NCI-H524 treated with DMSO at 0.1 percent for 48 hours (cell line): ENCODE data around the gene ELP5.
A peak's percentile ranks its signal among the peaks of the same experiment; 100 is the strongest.

Source experiments
- DNase-seq: peaks from one replicate; lab custom pipeline; 2025; lab: John Stamatoyannopoulos, UW

ELP5 gene

GRCh38 chr17:7285679-7286078 lies 33.7 kb downstream of the ELP5 start:
- no peak for DNase-seq

DNA sequence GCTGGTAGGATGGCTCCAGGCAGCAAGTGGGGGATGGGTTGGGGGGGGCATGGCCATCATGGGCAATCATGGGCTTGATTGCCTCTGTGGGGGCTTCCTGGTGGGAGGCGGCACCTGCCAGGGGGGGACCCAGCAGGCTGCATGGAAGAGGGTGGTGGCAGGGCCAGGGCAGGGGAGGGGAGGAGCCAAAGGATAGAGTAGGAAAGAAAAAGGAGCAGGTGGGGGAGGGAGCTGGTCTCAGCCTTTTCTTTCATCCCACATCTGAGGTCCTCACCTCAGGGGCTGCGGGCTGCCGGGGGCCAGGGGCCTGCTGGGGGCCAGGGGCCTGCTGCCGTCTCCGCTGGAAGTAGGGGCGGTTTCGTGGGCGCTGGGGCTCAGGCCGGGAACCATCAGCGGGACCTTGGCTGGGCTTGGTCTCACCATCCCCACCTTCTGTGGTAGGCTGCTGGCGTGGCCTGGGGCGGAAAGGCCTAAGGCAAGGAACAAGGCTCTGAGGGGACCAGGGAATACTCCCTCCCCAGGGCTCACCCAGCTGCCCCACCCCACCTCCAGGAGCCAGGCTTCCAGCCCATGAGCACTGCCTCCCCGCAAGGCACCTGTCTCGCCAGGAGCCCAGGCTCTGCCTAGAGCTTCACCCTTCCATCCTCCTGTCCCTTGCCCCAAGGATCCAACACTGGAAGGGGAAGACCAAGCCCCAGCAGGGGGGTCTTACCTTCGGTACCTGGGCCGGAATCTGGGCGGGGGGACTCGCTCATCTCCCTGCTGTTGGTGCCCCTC lies 37.4 kb downstream of the ELP5 start:
- no peak for DNase-seq

DNA sequence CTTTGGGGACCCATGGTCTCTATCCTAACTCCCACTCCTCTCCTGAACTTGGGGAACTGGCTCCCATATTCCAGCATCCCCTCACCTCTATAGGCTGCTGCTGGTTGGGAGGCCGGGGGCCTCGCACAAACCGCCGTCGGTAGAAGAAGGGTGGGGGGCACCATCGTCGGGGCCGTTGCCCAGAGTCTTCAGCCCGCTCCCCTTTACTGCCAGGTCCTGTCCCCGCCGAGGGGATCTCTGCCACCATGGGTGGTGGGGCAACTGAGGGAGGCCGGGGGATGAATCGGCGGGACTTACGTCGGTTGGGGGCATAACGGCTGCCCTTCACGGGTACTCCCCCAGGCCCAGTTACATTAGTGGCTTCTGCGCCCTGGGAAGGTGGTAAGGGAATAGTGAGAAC lies 38.2 kb downstream of the ELP5 start:
- no peak for DNase-seq

- DNase-seq = no peak
Measured at GRCh38 chr17:7290685-7291084, 38.7 kb downstream of the ELP5 start.

GRCh38 chr17:7292194-7292593 lies 40.2 kb downstream of the ELP5 start:
- DNase-seq = no peak

- no peak for DNase-seq
Measured at GRCh38 chr17:7292729-7293128, 40.7 kb downstream of the ELP5 start.

- no peak for DNase-seq
Measured at GRCh38 chr17:7293159-7293558, 41.1 kb downstream of the ELP5 start.

DNA sequence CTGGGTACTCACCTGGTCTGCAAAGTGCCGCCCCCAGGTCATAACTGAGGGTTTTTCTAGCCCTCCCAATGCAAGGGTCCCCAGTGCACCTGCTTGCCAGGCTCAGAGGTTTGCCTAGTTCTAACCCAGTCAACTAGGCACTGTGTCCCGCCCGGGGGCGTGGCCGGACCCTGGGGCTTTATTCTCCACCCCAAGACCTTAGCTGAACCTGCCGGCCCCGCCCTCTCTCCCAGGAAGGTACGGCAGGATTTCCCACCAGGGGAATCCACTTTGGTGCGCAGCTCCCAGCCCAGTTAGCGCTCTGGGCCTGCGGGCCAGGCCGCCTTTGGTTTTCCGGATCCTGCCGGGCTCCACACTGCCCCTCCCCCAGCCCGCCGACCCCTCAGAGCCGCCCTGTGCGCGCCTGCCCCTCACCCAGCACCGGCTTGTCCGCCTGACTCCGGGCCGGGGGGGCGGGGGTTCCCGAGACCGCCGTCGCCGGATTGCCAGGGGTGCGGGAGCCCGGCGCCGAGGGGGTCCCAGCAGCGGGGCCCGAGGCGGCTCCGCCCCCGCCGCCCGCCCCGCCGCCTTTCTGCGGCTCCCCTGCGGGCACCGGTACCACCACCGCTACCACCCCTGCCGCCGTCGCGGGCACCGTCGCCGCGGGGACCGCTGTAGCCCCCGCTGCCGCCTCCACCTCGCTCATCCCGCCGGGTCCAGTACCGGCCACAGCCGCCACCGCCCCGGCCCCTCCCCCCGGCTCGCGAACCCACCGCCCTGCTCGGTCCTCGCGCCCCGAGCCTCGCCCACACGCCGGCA lies 42.0 kb downstream of the ELP5 start:
- no peak for DNase-seq

GRCh38 chr17:7294614-7295153 lies 42.7 kb downstream of the ELP5 start, which contains the start of gene YBX2:
YBX2 (minus strand) TSS chr17:7294639; CDS start chr17:7294500, 139 bp downstream.
- no peak for DNase-seq

DNA sequence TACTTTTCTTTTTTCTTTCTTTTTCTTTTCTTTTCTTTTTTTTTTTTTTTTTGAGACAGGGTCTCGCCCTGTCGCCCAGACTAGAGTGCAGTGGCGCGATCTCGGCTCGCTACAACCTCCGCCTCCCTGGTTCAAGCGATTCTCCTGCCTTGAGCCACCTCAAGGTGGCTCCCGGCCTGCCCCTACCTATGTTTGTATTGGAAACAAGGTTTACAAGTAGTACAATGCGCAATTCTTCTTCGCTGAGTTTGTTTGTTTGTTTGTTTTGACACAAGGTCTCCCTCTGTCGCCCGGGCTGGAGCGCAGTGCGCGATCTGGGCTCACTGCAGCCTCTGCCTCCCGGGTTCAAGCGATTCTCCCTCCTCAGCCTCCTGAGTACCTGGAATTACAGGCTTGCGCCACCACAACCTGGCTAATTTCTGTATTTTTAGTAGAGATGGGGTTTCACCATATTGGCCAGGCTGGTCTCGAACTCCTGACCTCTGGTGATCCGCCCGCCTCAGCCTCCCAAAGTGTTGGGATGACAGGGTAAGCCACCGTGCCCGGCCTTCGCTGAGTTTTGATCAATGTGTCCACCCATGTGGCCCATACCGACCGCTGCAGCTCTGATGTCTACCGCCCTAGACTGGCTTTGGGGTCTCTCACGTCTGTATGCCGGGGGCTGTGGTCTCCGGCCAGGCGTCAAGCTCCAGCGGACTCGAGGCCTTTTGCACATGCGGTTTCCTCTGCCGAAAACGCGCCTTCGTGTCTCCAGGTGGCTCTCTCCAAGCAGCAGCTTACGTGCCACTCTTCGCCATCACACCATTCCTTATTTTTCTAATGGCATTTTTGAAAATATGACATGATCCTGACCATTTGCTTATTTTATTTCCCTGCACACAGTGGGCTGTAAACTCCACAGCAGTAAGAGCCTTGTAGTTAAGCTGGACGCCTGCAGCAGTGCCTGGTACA lies 43.5 kb downstream of the ELP5 start:
- DNase-seq = no peak

- DNase-seq = no peak
Measured at GRCh38 chr17:7296189-7296861, 44.3 kb downstream of the ELP5 start.

- DNase-seq = no peak
Measured at GRCh38 chr17:7304179-7304578, 52.2 kb downstream of the ELP5 start.

DNA sequence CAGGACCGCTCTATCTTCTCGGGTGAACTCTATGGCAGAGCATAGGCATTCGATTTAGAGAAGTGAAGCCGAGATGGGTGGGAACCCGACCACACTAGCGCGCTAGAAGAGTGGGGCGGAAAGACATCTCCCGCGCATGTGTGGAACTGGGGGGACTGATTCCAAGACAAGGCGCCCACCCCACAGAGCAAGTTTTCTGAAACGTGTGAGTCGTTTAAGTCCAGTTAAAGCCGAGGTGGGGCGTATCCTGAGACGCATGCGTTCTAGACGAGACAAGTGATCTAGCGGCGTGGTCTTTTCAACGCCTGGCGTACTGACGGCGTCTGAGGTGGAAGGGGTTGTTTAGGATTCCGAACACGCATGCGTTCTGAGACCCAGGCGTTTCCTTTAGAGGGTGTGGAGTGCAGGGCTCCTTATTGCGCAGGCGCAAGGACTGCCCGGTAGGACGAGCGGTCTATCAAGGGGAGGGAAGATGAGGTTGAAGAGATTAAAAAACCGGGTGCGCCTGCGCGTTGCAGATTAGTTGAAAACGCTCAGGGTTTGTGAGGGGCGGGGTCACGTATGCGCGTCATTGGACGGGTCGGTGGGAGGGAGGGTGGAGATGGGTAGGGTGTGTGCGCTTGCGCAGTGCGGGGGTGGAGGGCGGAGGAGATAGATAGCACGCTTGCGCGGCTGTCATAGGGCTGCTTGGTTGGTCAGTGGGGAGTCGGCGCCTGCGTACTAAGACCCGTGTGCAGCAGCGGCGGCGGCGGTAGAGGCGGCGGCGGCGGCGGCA lies 55.1 kb downstream of the ELP5 start, which contains the start of gene EIF5A:
TSS of gene EIF5A (plus strand) at position 718 of the 775 bp plus-strand sequence. CDS start 2,008 bp downstream, outside the sequence.
- peak; percentile 84 for DNase-seq

DNA sequence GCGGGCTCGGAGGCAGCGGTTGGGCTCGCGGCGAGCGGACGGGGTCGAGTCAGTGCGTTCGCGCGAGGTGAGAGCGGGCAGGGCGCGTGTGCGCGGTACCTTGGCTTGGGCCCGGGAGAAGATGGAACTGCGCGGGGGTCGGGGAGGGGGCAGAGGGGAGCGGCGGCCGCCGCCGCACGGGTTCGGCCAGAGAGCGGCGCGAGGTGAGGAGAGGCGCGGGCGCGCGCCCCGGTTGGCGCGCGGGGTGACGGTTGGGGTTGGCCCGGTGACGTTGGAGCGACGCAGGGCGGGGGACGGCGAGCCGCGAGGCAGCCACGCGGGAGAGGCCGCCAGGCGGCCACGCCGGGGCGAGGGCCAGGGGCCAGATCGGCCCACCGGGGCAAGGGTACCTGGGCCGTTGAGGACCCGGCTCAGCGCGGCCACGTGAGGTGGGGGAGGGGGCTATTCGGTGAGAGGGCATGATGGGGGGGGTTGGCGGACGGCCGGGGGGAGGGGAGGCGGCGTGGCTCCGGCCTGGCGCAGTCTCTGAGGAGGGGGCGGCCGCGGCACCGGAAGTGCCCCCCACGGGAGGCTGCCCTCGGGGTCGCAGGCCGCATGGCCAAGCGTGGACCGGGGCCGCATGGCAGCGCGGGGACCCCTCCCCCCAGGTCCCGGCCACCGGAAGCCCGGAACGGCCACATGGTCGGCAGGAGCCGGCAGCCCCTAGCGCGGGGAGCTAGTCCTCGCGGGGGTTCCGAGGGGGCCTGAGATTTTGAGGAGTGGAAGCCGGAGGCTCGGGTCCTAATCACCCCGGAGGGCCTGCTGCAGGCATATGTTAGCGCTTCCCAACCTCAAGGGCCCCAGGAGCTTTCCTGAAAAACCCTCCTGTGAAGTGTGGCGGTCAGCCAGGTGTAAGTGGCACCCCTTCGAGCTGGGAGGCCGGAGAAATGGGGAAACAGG lies 55.9 kb downstream of the ELP5 start:
- no peak for DNase-seq

- no peak for DNase-seq
Measured at GRCh38 chr17:7308625-7309433, 56.8 kb downstream of the ELP5 start.
